WERI-Rb-1 (cell line): ENCODE data around the gene TUB.

Experiments used
- DNase-seq: peaks from one replicate; pipeline ENCODE4 v3.0.0-alpha.2; 2020
- H3K27ac ChIP-seq: fragments of 250-450 bp; sonication (Bioruptor Pico); 2 replicates; pipeline ENCODE4 v1.5.1; 2020; ENCODE audit warnings: mild to moderate bottlenecking, moderate library complexity
- H3K27me3 ChIP-seq: fragments of 250-450 bp; sonication (Bioruptor Pico); 2 replicates; pipeline ENCODE4 v1.5.1; 2021; ENCODE audit warnings: mild to moderate bottlenecking, low read depth, moderate library complexity; ENCODE audit not compliant: insufficient read depth, severe bottlenecking
- H3K36me3 ChIP-seq: fragments of 250-450 bp; sonication (Bioruptor Pico); 2 replicates; pipeline ENCODE4 v1.5.1; 2020; ENCODE audit warnings: mild to moderate bottlenecking, moderate library complexity
- H3K4me3 ChIP-seq: 2 replicates; pipeline ENCODE4 v1.5.1; 2011; ENCODE audit warnings: low read depth, mild to moderate bottlenecking, control low read depth, low read length
- H3K9me3 ChIP-seq: fragments of 250-450 bp; sonication (Bioruptor Pico); 2 replicates; pipeline ENCODE4 v1.5.1; 2021; ENCODE audit warnings: mild to moderate bottlenecking, moderate library complexity; ENCODE audit not compliant: severe bottlenecking
- TF ChIP-seq, protein P1 (sequence below): IDR thresholded peaks from 2 replicates; pipeline ENCODE4 v1.5.1; 2011; ENCODE audit warnings: low read depth, mild to moderate bottlenecking, control low read depth, inconsistent platforms, low read length

TUB gene

DNA sequence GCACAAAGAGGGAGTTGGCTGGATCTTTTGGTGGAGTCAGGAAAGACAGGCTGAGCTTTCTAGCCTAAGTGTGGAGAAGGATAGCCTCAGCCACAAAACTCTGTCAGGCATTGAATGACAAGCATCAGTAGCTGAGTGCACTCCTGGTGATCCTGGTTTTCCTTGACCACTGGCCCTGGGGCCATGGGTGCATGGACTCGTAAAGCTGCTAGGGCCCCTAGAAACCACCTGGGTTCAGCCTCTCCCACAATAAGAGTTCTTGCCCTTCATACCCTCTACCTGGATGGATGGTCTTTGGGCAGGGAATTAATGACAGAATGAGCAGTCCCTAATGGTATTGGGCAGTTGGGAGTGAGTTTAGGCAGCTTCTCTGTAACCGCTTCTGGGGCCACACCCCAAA lies 22.9 kb downstream of the TUB start:
- no peak for DNase-seq
- H3K36me3 ChIP-seq, result peaks cover 36% of the 10 kb centered on the region
- H3K9me3 ChIP-seq, result no peaks in the 10 kb centered on the region
- no peaks in the 10 kb centered on the region for H3K27me3 ChIP-seq
- H3K4me3 ChIP-seq, result no peak overlapping the region
- TF ChIP-seq, protein P1, sequence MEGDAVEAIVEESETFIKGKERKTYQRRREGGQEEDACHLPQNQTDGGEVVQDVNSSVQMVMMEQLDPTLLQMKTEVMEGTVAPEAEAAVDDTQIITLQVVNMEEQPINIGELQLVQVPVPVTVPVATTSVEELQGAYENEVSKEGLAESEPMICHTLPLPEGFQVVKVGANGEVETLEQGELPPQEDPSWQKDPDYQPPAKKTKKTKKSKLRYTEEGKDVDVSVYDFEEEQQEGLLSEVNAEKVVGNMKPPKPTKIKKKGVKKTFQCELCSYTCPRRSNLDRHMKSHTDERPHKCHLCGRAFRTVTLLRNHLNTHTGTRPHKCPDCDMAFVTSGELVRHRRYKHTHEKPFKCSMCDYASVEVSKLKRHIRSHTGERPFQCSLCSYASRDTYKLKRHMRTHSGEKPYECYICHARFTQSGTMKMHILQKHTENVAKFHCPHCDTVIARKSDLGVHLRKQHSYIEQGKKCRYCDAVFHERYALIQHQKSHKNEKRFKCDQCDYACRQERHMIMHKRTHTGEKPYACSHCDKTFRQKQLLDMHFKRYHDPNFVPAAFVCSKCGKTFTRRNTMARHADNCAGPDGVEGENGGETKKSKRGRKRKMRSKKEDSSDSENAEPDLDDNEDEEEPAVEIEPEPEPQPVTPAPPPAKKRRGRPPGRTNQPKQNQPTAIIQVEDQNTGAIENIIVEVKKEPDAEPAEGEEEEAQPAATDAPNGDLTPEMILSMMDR, result no peak
- no peak overlapping the region for H3K27ac ChIP-seq

DNA sequence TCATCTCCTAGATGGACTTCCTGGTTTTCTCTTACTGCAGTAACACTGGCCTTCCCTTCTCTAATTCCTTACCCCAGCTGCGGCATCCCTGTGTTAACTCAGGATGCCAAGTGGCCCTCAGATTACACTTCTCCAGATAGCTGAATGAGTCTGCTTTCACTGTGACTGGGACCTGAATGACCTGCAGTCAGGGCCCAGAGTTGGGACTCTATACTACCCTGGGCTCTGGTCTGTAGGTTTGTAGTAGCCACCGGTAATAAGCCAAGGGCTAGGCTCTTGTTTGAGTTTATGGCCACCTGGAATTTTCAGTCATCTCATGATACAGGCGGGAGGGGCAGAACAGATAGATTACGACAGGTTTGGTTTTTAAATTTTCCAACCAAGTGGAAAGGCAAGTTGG lies 24.1 kb downstream of the TUB start:
- TF ChIP-seq, protein P1, result no peak
- Histone ChIP-seq H3K4me3 (no peak overlapping the region), H3K36me3 (peaks cover 33% of the 10 kb centered on the region), H3K27me3 (no peaks in the 10 kb centered on the region), H3K27ac (no peak overlapping the region), H3K9me3 (no peaks in the 10 kb centered on the region)
- DNase-seq, result no peak

DNA sequence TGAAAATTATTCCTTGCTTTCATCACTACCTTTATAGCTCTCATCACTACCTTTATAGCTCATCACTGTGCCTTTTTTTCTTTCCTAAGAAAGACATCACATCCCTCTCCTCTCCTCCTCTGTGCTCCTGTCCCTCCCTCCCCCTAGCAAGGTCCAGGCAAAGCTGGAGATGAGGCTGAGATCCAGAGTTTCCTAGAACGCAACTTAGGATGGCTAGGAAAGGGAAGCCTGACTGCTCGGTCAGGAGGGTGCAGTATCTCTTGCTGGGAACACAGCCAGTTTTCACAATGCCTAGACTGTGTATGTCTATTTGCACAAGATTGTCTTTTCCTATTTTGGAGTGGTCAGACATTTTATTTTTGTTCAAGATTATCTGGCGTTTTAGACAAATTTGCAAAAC lies 24.7 kb downstream of the TUB start:
- Histone ChIP-seq H3K27me3 (no peaks in the 10 kb centered on the region), H3K9me3 (no peaks in the 10 kb centered on the region), H3K4me3 (no peak overlapping the region), H3K36me3 (peaks cover 28% of the 10 kb centered on the region), H3K27ac (no peak overlapping the region)
- TF ChIP-seq, protein P1, result no peak
- DNase-seq, result no peak

DNA sequence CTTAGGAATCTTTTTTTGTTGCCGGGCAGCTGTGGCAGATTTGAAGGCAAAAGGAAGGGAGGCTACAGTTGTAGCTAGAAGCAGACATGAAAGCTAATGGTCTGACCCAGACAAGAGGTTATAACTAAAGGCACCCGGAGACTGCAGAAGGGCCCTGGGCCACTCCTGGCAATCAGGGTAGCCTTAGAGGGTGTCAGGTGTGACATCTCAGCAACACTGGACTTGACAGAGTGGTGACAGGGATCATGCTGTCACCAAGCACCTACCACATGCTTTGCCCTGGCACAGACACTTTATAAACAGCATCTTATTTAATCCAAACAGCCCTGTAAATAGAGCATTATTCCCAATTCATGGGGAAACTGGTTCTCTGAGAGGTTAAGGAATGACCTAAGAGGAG lies 25.7 kb downstream of the TUB start:
- Histone ChIP-seq H3K27ac (no peak overlapping the region), H3K4me3 (no peak overlapping the region), H3K27me3 (no peaks in the 10 kb centered on the region), H3K9me3 (no peaks in the 10 kb centered on the region), H3K36me3 (peaks cover 18% of the 10 kb centered on the region)
- TF ChIP-seq, protein P1, result no peak
- no peak for DNase-seq

DNA sequence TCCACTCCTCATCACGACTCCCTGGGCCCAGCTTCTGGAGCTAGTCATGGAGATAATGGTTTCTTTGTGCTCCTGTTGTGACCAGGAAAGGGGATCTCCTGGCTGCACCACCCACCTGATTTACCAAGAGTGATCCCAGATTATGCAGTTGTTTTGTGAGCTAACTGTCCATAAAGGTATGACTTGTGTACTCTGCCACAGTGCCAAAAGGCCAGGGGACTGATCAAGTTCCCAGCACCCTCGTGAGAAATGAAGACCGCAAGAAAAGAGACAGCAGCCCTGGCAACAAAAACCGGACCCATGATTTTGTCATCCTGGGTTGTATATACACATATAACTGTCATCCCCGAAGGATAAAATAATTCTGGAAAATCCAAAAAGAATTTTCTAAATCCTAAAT lies 26.6 kb downstream of the TUB start:
- H3K27ac ChIP-seq, result no peak overlapping the region
- DNase-seq, result no peak
- no peaks in the 10 kb centered on the region for H3K9me3 ChIP-seq
- H3K36me3 ChIP-seq, result peaks cover 16% of the 10 kb centered on the region; the same call in 1 of the 2 replicates
- H3K27me3 ChIP-seq, result no peaks in the 10 kb centered on the region
- TF ChIP-seq, protein P1, result no peak
- H3K4me3 ChIP-seq, result no peak overlapping the region

DNA sequence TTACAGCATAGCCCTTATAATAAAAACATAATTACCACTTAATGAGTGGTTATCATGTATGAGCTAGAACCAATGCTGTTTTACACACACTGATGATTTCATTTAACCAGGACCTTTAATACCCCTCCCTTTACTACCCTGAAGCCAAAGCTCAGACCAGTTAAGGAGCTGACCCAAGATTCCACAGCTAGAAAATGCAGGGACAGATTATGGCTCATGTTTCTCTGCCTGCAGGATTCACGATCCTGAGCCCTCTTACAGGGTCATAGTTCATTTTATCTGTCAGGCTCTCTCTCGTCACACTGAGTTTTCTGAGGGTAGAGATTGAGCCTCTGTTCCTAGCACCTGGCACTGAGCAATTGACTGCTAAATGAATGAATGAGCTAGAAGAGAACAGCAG lies 27.4 kb downstream of the TUB start:
- H3K4me3 ChIP-seq, result no peak overlapping the region
- peaks cover 11% of the 10 kb centered on the region; the same call in 1 of the 2 replicates for H3K36me3 ChIP-seq
- TF ChIP-seq, protein P1, result no peak
- H3K9me3 ChIP-seq, result no peaks in the 10 kb centered on the region
- no peaks in the 10 kb centered on the region for H3K27me3 ChIP-seq
- no peak overlapping the region for H3K27ac ChIP-seq
- DNase-seq, result no peak
